ENCODE results near the gene IRX2. TPM values are rescaled to one million over a fixed set of nuclear protein-coding genes. Genes with fewer than 3 reads are reported as not detected.

Gene IRX2
- total RNA-seq, 1 experiment from 2014 or later, result 0.10 TPM

GRCh38 chr5:2753452-2754420 lies 2.3 kb upstream of the IRX2 start:
- in situ Hi-C loops (cut with HindIII; ENCODE audit: low pct_unique_long_range_greater_than_20kb, low sequenced_read_pairs), result no loop called here
- Histone ChIP-seq H3K27me3 (ENCODE audit: control insufficient read depth, insufficient read depth, low read length) (no peaks in the 10 kb centered on the region), H3K4me3 (ENCODE audit: low read depth in 2 of 2, low read length in 2 of 2) (no peak overlapping the region), H3K27ac (ENCODE audit: low read length) (no peak overlapping the region), H3K36me3 (ENCODE audit: control insufficient read depth, insufficient read depth, low read length) (no peaks in the 10 kb centered on the region), H3K9me3 (ENCODE audit: control insufficient read depth, insufficient read depth, low read depth, low read length) (no peaks in the 10 kb centered on the region), H3K4me1 (ENCODE audit: control insufficient read depth, insufficient read depth, low read length) (no peaks in the 10 kb centered on the region)
- DNase-seq (ENCODE audit: low read depth, low spot score), result no peak
- ChIA-PET POLR2A (interaction anchor here (0.6 to 0.7 kb wide), 2 partner anchors 46 to 1245 kb away, joined by 3 to 4 read pairs; no protein-coding TSS in a partner anchor), CTCF (no interaction called here)
- TF ChIP-seq TCF7L2 (IDR thresholded peaks at IDR 0.05; ENCODE audit: low read depth, low read length) (no peak), SIN3A (IDR thresholded peaks at IDR 0.05; ENCODE audit: borderline replicate concordance, insufficient read depth, low read depth, low read length) (no peak), CTCF (IDR thresholded peaks at IDR 0.05) (no peak), REST (IDR thresholded peaks at IDR 0.05; ENCODE audit: insufficient read depth in 1 of 2, low read depth in 2 of 2, low read length in 1 of 2) (no peak), POLR2AphosphoS5 (IDR thresholded peaks at IDR 0.05; ENCODE audit: low read depth, low read length) (no peak)
- no peak for ATAC-seq
- intact Hi-C loops (cut with micrococcal nuclease; ENCODE audit: unreplicated experiment), result no loop called here
- no TSS peak for BruUV-seq (replicated peaks)

GRCh38 chr5:2752821-2753439 lies 1.5 kb upstream of the IRX2 start:
- Histone ChIP-seq H3K27ac (ENCODE audit: low read length) (no peak overlapping the region), H3K4me1 (ENCODE audit: control insufficient read depth, insufficient read depth, low read length) (no peaks in the 10 kb centered on the region), H3K27me3 (ENCODE audit: control insufficient read depth, insufficient read depth, low read length) (no peaks in the 10 kb centered on the region), H3K4me3 (ENCODE audit: low read depth in 2 of 2, low read length in 2 of 2) (no peak overlapping the region), H3K9me3 (ENCODE audit: control insufficient read depth, insufficient read depth, low read depth, low read length) (no peaks in the 10 kb centered on the region), H3K36me3 (ENCODE audit: control insufficient read depth, insufficient read depth, low read length) (no peaks in the 10 kb centered on the region)
- no TSS peak for BruUV-seq (replicated peaks)
- DNase-seq (ENCODE audit: low read depth, low spot score) (no peak), ATAC-seq (no peak)
- ChIA-PET CTCF (no interaction called here), POLR2A (no interaction called here)
- in situ Hi-C loops (cut with HindIII; ENCODE audit: low pct_unique_long_range_greater_than_20kb, low sequenced_read_pairs) (no loop called here), intact Hi-C loops (cut with micrococcal nuclease; ENCODE audit: unreplicated experiment) (no loop called here)
- TF ChIP-seq SIN3A (IDR thresholded peaks at IDR 0.05; ENCODE audit: borderline replicate concordance, insufficient read depth, low read depth, low read length) (no peak), REST (IDR thresholded peaks at IDR 0.05; ENCODE audit: insufficient read depth in 1 of 2, low read depth in 2 of 2, low read length in 1 of 2) (no peak), TCF7L2 (IDR thresholded peaks at IDR 0.05; ENCODE audit: low read depth, low read length) (no peak), POLR2AphosphoS5 (IDR thresholded peaks at IDR 0.05; ENCODE audit: low read depth, low read length) (no peak), CTCF (IDR thresholded peaks at IDR 0.05) (no peak)
